ENCODE measurements around the gene DCC. TPM values are rescaled to one million over a fixed set of nuclear protein-coding genes. Genes with fewer than 3 reads are reported as not detected.

Gene DCC
- total RNA-seq, 4 donors from 2014 or later: 0.94 TPM; not detected in 3

DNA sequence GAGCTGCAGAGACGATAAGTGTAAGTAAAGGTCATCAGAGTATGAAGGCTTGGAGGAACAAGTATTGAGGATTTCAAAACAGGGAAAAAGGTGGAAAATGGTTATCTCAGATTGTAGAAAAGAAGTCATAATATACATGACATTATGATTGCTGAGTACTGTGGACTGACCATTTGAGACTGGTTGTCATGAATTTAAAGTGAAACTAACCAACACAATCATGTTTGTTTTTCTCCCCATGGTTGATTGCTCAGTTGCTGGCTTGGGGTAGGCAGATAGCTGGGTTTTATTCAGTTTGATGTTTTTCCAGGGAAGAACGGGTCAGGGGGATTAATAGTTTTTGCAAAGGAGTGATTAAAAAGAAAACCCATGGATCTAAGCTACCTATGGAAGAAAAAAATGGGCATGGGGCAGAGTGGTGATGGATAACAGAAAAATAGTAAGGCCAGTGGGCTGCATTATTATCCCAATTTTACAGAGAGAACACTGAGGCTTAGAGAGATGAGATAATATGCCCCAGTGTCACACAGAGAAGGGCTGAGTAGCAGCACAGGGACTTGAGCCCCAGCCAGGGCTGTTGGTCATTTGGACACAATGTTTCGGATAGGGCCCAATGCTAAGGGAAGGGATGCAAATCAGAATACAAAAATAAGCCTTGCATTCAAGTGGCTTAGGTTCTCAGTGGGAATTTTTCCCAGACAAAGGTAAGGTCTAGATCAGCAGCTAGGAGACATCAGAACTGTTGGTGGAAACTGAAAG lies 885.7 kb downstream of the DCC start:
- intact Hi-C loops (cut with DNase I): no loop called here
- Histone ChIP-seq H3K36me3 (no peaks in the 10 kb centered on the region), H3K4me3 (replicated peaks in 1 of 3) (no peak overlapping the region), H3K27me3 (no peaks in the 10 kb centered on the region), H3K27ac (no peak overlapping the region), H3K4me1 (no peaks in the 10 kb centered on the region), H3K9me3 (no peaks in the 10 kb centered on the region)
- WGBS, 2 donors: 68 to 73% methylated on average over 3 of the region's 3 CpGs
- no peak for DNase-seq
- TF ChIP-seq, protein P1, sequence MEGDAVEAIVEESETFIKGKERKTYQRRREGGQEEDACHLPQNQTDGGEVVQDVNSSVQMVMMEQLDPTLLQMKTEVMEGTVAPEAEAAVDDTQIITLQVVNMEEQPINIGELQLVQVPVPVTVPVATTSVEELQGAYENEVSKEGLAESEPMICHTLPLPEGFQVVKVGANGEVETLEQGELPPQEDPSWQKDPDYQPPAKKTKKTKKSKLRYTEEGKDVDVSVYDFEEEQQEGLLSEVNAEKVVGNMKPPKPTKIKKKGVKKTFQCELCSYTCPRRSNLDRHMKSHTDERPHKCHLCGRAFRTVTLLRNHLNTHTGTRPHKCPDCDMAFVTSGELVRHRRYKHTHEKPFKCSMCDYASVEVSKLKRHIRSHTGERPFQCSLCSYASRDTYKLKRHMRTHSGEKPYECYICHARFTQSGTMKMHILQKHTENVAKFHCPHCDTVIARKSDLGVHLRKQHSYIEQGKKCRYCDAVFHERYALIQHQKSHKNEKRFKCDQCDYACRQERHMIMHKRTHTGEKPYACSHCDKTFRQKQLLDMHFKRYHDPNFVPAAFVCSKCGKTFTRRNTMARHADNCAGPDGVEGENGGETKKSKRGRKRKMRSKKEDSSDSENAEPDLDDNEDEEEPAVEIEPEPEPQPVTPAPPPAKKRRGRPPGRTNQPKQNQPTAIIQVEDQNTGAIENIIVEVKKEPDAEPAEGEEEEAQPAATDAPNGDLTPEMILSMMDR (IDR thresholded peaks at IDR 0.05): no peak
- TF ChIP-seq POLR2A (IDR thresholded peaks at IDR 0.05): no peak

DNA sequence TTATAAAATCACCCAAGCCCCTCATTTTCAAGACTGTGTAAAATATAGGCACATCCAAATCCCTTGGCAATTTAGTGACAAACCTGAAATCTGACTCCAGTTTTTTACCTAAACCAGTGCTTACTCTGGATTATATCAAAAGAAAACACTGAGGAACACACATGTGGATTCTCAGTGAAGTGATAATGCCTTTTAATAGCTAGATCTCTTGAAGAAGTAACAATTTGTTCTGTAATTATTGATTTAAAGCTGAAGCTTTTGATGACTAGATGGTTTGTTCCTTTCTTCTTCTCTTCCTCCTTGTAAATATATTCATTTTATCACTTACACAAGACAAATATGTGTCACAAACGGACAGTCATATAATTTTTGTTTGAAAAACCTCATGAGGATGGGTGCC lies 894.6 kb downstream of the DCC start:
- Histone ChIP-seq H3K36me3 (no peaks in the 10 kb centered on the region), H3K27ac (no peak overlapping the region), H3K4me3 (replicated peaks in 1 of 3) (no peak overlapping the region), H3K4me1 (no peaks in the 10 kb centered on the region), H3K9me3 (no peaks in the 10 kb centered on the region), H3K27me3 (no peaks in the 10 kb centered on the region)
- intact Hi-C loops (cut with DNase I): no loop called here
- 67 to 88% methylated on average over 1 of the region's 1 CpG for WGBS, 2 donors
- no peak for DNase-seq
- TF ChIP-seq, protein P1 (IDR thresholded peaks at IDR 0.05): no peak
- TF ChIP-seq POLR2A (IDR thresholded peaks at IDR 0.05): no peak

DNA sequence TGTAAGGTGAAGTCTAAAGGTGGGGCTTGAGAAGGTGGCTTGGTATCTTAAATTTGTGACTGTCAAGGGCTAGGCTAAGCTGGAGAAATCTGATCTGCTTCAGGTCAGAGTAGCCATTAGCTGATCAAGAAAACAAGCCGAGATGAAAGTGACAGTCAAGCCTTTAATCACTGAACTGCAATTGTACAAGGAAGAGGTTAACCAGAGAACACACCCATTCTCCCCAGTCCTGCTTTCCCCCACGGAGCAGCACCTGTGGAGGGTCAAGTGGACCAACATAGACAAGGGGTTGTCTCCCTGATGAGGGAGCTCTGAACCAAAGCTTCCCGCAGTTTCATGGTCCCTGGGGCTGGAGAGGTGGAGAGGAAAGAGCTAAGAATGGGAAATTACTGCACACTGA lies 901.2 kb downstream of the DCC start:
- intact Hi-C loops (cut with DNase I): no loop called here

DNA sequence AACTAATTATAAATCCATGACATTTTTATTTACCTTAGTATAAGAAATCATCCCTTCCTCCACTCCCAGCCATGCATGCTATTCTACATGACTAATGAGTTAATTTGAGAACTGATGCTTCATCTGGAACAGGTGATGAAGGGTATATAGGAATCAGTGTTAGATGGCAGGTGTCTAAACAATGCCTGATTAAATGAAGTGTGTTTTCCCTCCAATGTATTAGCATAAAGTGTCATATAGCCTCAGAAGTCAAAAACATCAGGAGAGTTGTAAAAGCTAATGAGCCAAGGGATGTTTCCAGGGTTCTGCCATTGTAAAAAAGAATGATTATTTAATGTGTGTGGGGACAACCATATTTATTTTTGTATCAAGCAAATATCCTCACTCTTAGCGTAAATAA lies 913.8 kb downstream of the DCC start:
- intact Hi-C loops (cut with DNase I): no loop called here
- WGBS, 2 donors: 68 to 73% methylated on average over 1 of the region's 1 CpG

More for the DNA sequence above, 901.2 kb downstream of the DCC start:
- Histone ChIP-seq H3K4me1 (no peaks in the 10 kb centered on the region), H3K4me3 (replicated peaks in 1 of 3) (no peak overlapping the region), H3K9me3 (no peaks in the 10 kb centered on the region), H3K27me3 (no peaks in the 10 kb centered on the region), H3K27ac (no peak overlapping the region), H3K36me3 (no peaks in the 10 kb centered on the region)
- no peak for TF ChIP-seq POLR2A (IDR thresholded peaks at IDR 0.05)
- TF ChIP-seq, protein P1 (IDR thresholded peaks at IDR 0.05): no peak
- 41 to 47% methylated on average over 3 of the region's 3 CpGs for WGBS, 2 donors
- no peak for DNase-seq

DNA sequence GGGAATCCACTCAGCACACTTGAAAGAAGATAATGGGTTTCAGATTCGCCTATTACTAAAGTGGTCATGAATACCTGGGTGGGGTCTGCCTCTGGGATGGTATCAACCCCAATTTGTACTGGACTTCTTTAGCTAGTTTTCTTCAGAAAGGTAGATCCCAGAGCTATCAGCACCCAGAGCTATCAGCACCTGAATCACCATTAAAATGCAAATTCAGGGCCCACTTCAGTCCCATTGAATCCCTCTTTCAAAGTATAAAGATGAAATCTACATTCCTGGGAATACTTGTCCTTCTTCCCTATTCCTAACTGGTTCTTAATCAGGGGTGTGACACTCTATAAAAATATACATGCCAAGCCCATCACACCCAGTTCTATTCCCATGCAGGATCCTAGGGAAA lies 914.3 kb downstream of the DCC start:
- intact Hi-C loops (cut with DNase I): no loop called here
- Histone ChIP-seq H3K9me3 (no peaks in the 10 kb centered on the region), H3K4me3 (replicated peaks in 1 of 3) (no peak overlapping the region), H3K27me3 (no peaks in the 10 kb centered on the region), H3K4me1 (no peaks in the 10 kb centered on the region), H3K27ac (no peak overlapping the region), H3K36me3 (no peaks in the 10 kb centered on the region)
- no peak for TF ChIP-seq POLR2A (IDR thresholded peaks at IDR 0.05)
- TF ChIP-seq, protein P1 (IDR thresholded peaks at IDR 0.05): no peak
- no peak for DNase-seq
- WGBS, 2 donors: 72 to 82% methylated on average over 1 of the region's 1 CpG

More for the DNA sequence above, 913.8 kb downstream of the DCC start:
- Histone ChIP-seq H3K27me3 (no peaks in the 10 kb centered on the region), H3K36me3 (no peaks in the 10 kb centered on the region), H3K4me3 (replicated peaks in 1 of 3) (no peak overlapping the region), H3K4me1 (no peaks in the 10 kb centered on the region), H3K27ac (no peak overlapping the region), H3K9me3 (no peaks in the 10 kb centered on the region)
- no peak for DNase-seq
- TF ChIP-seq, protein P1 (IDR thresholded peaks at IDR 0.05): no peak
- TF ChIP-seq POLR2A (IDR thresholded peaks at IDR 0.05): no peak

All from thyroid gland (tissue), 4 donors.